HG02981 (cell line): ENCODE results near the gene FAM170B.
A peak's percentile ranks its signal among the peaks of the same experiment; 100 is the strongest.

Experiments
- ATAC-seq: cut with Tn5 transposase; IDR thresholded peaks from one replicate; pipeline ENCODE4 v1.9.1; 2021; ENCODE audit warnings: mild to moderate bottlenecking, moderate library complexity; ENCODE audit not compliant: unreplicated experiment

The FAM170B gene

GRCh38 chr10:49129376-49129775, 4.4 kb downstream of the FAM170B start:
- ATAC-seq = no peak

- no peak for ATAC-seq
These were observed 5.0 kb downstream of the FAM170B start for GRCh38 chr10:49128854-49129253.

GRCh38 chr10:49123981-49124950, 9.6 kb downstream of the FAM170B start:
- peak; percentile 77 for ATAC-seq

DNA sequence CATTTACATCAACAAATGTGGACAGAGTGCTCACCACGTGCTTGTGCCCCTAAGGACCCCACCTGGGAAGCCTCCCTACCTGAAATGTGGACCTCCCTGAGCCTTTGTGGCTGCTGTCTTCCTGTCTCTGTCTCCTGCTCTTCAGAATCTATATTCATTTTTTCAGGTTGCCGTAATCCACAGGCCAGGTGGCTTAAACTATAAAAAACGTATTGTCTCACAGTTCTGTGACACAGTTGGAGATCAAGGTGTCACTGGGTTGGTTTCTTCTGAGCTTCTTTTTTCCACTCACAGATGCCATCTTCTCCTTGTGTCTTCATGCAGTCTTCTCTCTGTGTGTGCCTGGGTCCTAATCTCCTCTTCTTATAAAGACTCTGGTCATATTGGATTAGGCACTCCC, 12.9 kb downstream of the FAM170B start:
- no peak for ATAC-seq

DNA sequence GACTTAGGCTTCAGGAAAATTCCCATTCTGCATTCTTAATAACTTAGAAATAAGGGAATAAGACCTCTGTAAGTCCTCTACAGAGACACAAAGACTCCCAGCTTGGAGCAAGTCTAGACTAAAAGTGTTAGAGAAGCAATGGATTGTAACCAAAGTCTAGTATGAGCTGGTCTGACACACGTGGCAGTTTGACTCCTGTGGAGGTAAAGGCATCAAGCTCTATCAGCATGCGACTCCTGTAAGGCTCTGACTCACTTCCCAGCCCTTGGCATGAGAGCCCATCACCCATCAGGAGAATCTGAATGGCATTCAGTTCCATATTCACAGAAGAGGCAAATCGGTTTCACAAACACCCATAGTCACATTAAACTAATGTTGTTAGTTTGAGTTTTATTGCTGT, 14.1 kb downstream of the FAM170B start:
- no peak for ATAC-seq

DNA sequence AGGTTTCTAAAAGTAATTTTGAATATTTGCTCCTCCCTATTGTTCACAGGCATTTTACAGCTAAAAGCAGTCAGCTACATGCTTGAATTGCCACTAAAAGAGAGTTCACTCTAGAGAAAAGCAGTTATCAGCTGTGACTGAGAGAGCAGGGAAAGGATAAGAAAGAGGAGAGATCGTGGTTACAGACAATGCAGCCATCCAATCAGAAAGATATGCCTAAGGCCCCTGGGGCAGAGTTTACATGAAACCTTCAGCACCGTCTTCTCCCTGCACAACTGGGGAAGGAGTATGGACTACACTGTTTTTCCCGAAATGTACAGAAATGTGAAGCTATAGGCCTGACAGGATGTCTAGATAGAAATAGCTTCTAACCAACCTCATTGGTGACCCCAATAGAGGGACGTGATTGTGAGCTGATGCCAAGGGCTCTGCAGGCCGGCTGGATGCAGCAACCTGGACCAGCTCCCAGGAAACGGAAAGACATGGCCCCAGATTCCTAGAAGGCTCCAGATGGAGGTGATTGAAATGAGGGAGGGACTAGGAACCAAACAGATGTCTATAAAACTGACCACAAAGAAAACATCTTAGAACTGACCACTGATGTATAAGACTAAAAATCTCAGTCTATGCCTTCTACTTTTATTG, 15.3 kb downstream of the FAM170B start:
- no peak for ATAC-seq

DNA sequence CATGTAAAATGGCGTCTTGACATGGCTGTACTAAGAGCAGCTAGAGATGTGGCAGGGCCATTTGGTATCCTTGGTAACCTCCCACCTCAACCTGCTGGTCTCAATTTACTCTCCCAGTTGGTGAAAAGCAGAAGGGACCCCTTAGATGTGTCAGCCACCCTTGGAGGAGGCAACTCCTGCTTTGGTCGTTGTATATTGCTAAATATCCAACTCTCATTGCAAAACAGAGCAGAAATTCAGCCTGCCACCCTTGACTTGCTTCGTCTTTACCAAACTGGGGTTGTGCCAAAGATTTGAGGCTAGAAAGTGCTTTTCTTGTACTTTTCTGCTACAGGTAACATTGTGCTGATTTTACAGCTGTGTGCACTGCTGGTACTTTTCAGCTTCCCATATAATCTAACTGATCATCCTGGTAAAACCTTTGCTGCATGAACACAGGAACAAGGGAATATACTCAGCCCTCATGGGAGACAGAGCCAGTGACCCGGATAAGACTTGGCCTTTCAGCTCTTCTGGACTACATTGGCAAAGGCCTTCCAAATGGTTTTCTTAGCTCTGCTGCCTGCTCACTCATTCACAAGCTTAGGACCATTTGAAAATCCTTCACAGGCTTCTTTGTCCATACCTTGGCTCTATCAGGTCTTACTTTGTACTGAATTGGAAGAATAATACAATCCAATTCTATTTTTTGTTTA, 16.3 kb downstream of the FAM170B start:
- ATAC-seq = no peak

DNA sequence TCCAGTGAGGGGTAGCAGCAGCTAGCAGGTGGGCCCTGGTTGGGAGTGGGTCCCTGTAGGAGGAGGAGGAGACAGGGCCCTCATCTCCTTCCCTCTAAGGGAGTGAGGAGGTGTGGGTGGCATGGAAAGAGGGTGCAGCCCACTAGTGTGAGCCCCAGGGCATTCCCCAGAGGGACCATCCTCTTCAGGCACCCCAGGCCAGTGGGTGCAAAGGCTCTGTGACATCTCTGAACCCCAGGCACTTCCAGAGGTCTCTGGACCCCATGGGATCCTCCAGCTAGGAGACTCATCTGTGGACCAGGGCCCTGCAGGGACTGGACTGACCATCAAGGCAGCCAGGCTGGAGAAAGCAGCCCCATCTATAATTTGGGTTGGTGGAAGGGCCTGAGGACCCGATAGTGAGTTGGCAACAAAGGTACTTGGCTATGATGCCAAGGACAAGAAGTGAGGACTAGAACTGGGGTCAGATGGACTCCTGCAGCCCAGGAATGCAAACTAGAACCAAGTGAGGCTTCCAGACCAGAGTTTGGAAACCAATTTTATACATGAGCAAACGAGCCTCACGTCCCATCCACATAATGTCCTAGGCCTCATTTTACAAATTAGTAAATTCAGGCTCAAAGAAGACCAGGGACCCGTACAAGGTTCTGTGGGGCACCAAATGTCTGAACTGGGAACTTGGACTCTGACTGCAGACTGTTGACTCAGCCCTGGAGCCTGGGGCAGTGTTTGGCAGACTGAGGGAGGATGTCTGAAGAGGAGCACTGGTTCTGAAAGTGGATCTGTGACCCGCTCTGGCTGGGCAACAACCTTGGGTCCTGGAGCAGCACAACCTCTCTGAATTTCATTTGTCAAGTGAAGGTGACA, 17.1 kb downstream of the FAM170B start:
- ATAC-seq = no peak

DNA sequence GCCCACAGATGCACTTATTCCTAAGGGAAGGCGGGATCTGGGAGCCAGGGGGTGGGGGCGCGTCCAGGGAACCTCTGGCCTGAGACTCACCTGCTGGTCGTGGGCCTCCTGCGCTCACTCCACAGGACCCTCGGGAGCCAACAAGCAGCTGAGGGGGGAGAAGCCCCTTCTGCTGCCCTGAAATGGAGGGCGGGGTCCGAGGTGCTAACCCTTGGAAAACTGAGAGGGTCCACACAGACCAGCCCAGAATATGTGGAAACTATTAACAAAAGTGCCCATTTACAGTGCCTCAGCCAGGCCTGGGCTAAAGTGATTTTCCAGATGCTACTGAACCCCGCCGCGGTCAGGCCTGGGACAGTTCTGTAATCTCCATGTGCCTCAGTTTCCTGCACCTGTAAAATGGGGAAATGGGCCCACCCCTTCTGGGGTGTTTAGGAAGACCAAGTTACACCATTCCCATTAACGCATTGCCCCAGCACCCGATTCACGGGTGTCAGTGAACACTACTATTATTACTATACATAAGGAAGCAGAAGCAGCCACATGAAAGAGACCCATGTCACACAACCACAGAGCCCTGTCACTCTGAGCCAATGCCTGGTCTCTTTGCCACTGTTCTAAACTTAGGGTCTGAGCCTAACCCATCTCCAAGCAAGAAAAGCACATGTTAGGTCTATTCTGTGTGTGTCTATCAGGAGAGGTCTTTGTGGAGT, 17.9 kb downstream of the FAM170B start:
- no peak for ATAC-seq

DNA sequence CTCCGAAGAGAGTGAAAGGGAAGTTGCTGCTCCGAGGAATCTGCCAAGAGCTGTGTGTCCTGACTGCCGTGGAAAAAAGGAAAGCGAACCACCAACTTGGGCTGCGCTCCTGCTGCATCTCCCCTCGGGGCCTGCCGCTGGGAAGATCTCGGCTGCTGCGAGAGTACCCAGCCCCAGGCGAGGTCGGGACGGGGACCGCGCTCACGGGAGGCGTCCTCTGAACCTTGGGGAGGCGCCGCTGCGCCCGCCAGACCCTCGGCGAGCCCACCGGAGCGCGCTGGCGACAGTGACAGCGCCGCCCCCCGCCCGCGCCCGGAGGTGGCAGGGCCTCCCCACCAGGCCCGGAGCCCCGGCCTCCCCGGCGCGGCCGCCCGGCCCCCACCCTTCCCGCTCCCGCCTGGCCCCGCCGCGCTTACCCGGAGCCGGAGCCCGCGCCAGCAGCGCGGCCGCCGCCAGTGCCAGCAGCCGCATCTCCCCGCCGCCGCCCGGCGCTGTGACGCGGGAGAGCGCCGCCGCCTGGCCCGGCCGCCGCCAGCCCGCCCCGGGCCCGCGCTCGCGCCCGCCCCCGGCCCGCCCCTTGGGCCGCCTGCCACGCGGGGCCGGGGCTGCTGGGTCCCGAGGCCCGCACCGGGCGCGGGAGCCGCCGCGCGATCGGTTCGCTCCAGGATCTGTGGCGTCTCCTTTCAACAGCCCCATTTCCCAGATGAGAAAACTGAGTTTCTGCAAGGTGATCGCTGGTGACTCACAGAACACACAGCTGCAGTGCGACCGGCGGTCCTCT, 18.6 kb downstream of the FAM170B start, which contains the start of gene VSTM4:
Gene VSTM4 (minus strand): TSS at position 508 of the 781 bp plus-strand sequence. CDS start 37 bp downstream, at position 471.
- ATAC-seq = no peak

DNA sequence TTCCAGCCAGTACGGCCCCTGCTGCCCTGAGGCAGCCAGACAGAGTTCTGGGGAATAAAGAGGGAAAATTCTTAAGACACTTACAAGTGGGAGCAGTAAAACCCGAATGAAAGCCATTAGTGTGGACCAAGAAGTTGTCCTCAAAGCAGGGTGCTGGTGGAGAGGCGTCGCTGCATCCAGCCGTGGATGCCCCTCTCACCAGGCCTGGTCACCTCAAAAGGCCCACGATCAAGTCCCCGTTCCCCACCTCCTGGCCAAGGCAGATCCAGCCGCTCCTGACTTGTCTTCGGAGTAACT, 19.2 kb downstream of the FAM170B start:
- ATAC-seq = no peak

DNA sequence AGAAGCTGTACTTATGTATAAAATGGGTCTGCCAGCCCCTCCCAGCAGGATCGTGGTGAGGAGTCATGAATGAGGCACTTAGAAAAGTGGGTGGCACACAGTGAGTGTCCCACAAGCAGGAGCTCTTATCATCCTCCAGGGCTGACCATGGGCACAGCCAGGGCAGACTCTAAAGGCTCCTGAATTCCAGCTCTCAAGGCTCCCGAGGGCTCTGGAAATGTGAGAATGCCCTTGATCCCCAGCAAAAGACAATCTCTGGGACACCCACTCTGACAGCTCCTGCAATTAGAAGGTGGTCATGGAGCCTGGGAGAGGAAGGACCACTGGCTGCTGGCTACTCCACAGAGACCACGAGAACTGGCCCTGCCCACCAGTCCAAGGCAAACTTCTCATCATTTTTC, 20.1 kb downstream of the FAM170B start:
- ATAC-seq = no peak

DNA sequence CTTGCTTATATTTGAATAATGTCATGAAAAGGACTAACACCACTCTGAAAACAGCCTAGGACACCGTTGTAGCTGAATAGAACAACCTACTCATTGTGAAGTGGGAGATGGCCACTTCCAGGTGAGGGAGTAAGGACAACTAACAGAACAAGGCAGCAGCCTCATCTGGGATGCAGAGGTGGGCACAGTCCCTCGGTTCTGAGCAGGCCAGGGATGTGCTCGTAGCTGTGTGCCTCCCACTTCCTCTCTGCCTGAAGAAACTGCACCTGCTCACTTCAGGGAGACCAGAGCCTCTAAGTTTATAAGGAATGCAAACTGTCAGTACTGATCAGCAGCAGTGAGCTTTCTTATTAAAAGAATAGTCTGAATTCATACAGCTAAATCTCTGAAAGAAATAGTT, 21.0 kb downstream of the FAM170B start:
- no peak for ATAC-seq

DNA sequence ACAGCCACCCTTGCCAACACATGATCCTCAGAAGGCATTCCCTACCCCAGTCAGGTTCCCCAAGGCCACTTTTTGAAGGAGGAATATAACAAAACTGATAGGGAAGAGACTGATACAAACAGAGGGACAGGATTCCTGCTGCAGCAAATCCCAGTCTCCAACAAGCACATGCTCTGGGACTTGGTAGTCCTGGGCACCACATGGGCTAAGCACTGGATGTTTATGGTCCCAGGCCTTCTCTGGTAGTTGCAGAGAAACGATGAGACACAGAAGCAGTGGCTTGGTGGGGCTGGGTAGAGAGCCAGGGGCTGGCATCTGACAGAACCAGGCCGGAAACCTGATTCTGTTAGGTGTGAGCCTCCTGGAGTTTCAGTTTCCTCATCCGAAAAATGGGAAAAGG, 21.7 kb downstream of the FAM170B start:
- ATAC-seq = no peak

DNA sequence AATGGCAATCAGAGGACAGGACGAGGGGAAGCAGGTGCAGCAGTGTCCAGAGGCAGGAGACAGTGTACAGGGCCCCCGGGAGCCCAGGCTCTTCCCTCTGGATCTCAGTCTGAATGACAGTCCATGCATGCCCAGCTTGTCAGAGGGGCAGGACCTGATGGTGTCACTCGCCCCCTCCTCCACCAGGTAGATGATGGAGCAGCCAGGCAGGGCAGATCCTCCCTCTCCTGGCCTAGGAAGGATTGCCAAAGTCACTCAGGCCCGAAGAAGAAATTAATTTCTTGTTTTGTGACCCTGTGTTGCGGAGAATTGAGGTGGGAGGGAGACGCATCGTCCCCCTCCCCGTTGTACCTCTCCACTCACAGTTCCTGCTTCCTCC, 22.5 kb downstream of the FAM170B start:
- no peak for ATAC-seq

DNA sequence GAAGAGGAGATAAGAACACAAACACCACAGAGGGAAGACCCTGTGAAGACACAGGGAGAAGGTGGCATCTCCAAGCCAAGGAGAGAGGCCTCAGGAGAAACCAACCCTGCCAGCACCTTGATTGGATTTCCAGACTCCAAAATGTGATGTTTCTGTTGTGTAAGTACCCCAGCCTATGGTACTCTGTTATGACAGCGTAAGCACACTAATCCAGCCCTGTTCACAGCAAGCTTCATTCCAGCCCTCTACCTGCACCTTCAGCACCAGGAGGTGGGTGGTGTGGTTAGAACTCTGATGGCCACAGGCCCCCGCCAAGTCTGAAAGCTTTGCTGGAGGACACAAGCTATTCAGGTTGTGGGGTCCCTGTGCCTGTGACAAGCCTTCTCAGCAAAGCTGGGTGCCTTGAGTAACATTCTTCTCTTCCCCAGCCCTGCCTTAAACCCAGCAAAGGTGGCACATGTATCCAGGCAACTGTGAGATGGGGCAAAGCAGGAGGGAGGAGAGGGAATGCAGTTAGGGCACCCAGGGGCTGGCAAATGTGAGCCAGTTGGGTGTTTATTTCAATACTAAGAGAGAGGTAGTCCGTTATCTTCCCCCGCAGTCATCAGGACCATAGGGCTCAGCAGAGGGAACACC, 23.0 kb downstream of the FAM170B start:
- no peak for ATAC-seq

DNA sequence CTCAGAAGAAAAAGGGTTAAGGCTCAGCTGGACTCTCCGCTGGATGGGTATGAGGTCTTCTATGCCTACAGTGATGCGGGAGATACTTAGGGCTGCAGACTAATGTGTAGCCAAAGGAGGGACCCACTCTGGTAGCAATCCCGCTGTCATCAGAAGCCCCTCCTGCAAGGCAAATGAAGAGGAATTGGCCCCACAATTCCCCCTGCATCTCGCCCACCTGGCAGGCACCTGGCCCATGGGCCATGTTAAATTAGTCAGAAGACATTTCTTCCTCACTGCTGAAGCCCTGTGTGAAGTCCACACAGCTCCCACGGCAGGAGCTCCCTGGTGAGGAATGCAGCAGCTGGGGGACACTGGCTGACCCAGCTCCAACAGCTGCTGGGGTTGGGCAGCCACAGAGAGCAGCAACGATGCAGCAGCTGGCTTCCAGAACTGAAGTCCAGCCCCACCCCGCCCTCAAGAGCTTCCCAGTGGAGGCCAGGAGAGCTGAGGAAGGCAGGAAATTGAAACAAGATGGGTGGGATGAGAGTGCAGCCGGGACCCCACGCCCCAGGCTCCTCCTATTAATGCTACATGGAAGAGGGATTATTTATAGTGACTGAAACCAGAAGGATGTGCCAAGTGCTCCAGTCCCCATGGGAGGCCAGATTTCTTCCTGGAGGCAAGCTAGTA, 24.0 kb downstream of the FAM170B start:
- ATAC-seq = no peak

DNA sequence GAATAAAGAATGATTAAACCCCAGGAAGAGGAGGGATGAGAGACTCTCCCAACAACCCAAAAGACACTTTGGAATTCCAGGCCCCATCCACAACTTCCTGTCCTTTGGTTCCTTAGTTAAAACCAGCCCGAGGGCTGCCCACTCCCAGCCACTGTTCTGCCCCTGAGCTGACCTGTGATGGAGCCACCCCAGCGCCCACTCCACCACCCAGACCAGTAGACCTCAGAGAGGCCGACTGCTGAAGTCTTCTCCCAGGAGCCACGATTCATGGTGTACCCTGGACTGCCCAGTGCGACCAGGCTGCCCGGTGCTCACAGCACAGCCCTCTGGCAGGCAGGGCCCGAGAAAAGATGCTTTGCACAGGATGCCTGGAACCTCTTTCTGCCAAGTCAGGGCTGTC, 25.2 kb downstream of the FAM170B start:
- no peak for ATAC-seq
